ENCODE measurements around the gene XK.

The XK gene

GRCh38 chrX:37658343-37659030 is 27.1 kb upstream of the XK start:
- no peak for TF ChIP-seq CTCF (conservative IDR thresholded peaks at IDR 0.05; ENCODE audit: low read length)
- TF ChIP-seq EZH2phosphoT487 (IDR thresholded peaks at IDR 0.05; ENCODE audit: borderline replicate concordance), result no peak
- H3K36me3 ChIP-seq (ENCODE audit: insufficient read depth, low read length), result no peaks in the 10 kb centered on the region
- H3K9ac ChIP-seq (ENCODE audit: low read depth, low read length, poor library complexity, severe bottlenecking), result no peak overlapping the region
- no peaks in the 10 kb centered on the region for H3K79me2 ChIP-seq (ENCODE audit: insufficient read depth, low read length)
- no peak overlapping the region for H2AFZ ChIP-seq (ENCODE audit: low read length)
- no peaks in the 10 kb centered on the region for H3K9me3 ChIP-seq (ENCODE audit: insufficient read depth, low read depth, low read length)
- no peak overlapping the region for H3K4me3 ChIP-seq (ENCODE audit: low read length, poor library complexity, severe bottlenecking)
- no peaks in the 10 kb centered on the region for H3F3A ChIP-seq (ENCODE audit: low read depth)
- H3K27me3 ChIP-seq (ENCODE audit: insufficient read depth, low read length, poor library complexity, severe bottlenecking), result no peaks in the 10 kb centered on the region
- no peaks in the 10 kb centered on the region for H3K9me2 ChIP-seq (replicated peaks; ENCODE audit: low read depth, low read length)
- peaks cover 5% of the 10 kb centered on the region for H3K4me1 ChIP-seq (ENCODE audit: insufficient read depth, low read length, poor library complexity, severe bottlenecking)
- no peak overlapping the region for H3K4me2 ChIP-seq (ENCODE audit: low read depth, low read length, poor library complexity, severe bottlenecking)
- H4K20me1 ChIP-seq (ENCODE audit: insufficient read depth, low read length, poor library complexity, severe bottlenecking), result no peaks in the 10 kb centered on the region

GRCh38 chrX:37659047-37659446 is 26.5 kb upstream of the XK start:
- Histone ChIP-seq H3K4me3 (ENCODE audit: low read length, poor library complexity, severe bottlenecking) (no peak overlapping the region), H3F3A (ENCODE audit: low read depth) (no peaks in the 10 kb centered on the region), H3K4me2 (ENCODE audit: low read depth, low read length, poor library complexity, severe bottlenecking) (no peak overlapping the region), H3K9me3 (ENCODE audit: insufficient read depth, low read depth, low read length) (no peaks in the 10 kb centered on the region), H3K36me3 (ENCODE audit: insufficient read depth, low read length) (no peaks in the 10 kb centered on the region), H3K4me1 (ENCODE audit: insufficient read depth, low read length, poor library complexity, severe bottlenecking) (peaks cover 3% of the 10 kb centered on the region), H2AFZ (ENCODE audit: low read length) (no peak overlapping the region), H3K27me3 (ENCODE audit: insufficient read depth, low read length, poor library complexity, severe bottlenecking) (no peaks in the 10 kb centered on the region), H3K79me2 (ENCODE audit: insufficient read depth, low read length) (no peaks in the 10 kb centered on the region), H3K9me2 (replicated peaks; ENCODE audit: low read depth, low read length) (no peaks in the 10 kb centered on the region), H3K9ac (ENCODE audit: low read depth, low read length, poor library complexity, severe bottlenecking) (no peak overlapping the region), H4K20me1 (ENCODE audit: insufficient read depth, low read length, poor library complexity, severe bottlenecking) (no peaks in the 10 kb centered on the region)
- no peak for TF ChIP-seq CTCF (conservative IDR thresholded peaks at IDR 0.05; ENCODE audit: low read length)
- no peak for TF ChIP-seq EZH2phosphoT487 (IDR thresholded peaks at IDR 0.05; ENCODE audit: borderline replicate concordance)

- H4K20me1 ChIP-seq (ENCODE audit: insufficient read depth, low read length, poor library complexity, severe bottlenecking), result no peaks in the 10 kb centered on the region
- TF ChIP-seq EZH2phosphoT487 (IDR thresholded peaks at IDR 0.05; ENCODE audit: borderline replicate concordance) (no peak), CTCF (conservative IDR thresholded peaks at IDR 0.05; ENCODE audit: low read length) (no peak)
- no peaks in the 10 kb centered on the region for H3K9me3 ChIP-seq (ENCODE audit: insufficient read depth, low read depth, low read length)
- no peaks in the 10 kb centered on the region for H3K79me2 ChIP-seq (ENCODE audit: insufficient read depth, low read length)
- H3K4me3 ChIP-seq (ENCODE audit: low read length, poor library complexity, severe bottlenecking), result no peak overlapping the region
- no peak overlapping the region for H2AFZ ChIP-seq (ENCODE audit: low read length)
- H3K9ac ChIP-seq (ENCODE audit: low read depth, low read length, poor library complexity, severe bottlenecking), result no peak overlapping the region
- H3K9me2 ChIP-seq (replicated peaks; ENCODE audit: low read depth, low read length), result no peaks in the 10 kb centered on the region
- H3K36me3 ChIP-seq (ENCODE audit: insufficient read depth, low read length), result no peaks in the 10 kb centered on the region
- no peaks in the 10 kb centered on the region for H3K27me3 ChIP-seq (ENCODE audit: insufficient read depth, low read length, poor library complexity, severe bottlenecking)
- H3K4me1 ChIP-seq (ENCODE audit: insufficient read depth, low read length, poor library complexity, severe bottlenecking), result peaks cover 3% of the 10 kb centered on the region
- no peak overlapping the region for H3K4me2 ChIP-seq (ENCODE audit: low read depth, low read length, poor library complexity, severe bottlenecking)
- H3F3A ChIP-seq (ENCODE audit: low read depth), result no peaks in the 10 kb centered on the region
Measured at GRCh38 chrX:37662181-37662580, 23.4 kb upstream of the XK start.

All from Loucy (cell line).